C4-2B (cell line): ENCODE results near the gene OCA2.

Experiments used
- ZFX ChIP-seq: fragments of 450-650 bp; IDR thresholded peaks from 2 replicates; pipeline ENCODE4 v1.6.1; 2017
- TF ChIP-seq, protein P1 (sequence below): fragments of 450-650 bp; conservative IDR thresholded peaks from 2 replicates; pipeline ENCODE4 v1.5.1; 2017; ENCODE audit warnings: mild to moderate bottlenecking

DNA sequence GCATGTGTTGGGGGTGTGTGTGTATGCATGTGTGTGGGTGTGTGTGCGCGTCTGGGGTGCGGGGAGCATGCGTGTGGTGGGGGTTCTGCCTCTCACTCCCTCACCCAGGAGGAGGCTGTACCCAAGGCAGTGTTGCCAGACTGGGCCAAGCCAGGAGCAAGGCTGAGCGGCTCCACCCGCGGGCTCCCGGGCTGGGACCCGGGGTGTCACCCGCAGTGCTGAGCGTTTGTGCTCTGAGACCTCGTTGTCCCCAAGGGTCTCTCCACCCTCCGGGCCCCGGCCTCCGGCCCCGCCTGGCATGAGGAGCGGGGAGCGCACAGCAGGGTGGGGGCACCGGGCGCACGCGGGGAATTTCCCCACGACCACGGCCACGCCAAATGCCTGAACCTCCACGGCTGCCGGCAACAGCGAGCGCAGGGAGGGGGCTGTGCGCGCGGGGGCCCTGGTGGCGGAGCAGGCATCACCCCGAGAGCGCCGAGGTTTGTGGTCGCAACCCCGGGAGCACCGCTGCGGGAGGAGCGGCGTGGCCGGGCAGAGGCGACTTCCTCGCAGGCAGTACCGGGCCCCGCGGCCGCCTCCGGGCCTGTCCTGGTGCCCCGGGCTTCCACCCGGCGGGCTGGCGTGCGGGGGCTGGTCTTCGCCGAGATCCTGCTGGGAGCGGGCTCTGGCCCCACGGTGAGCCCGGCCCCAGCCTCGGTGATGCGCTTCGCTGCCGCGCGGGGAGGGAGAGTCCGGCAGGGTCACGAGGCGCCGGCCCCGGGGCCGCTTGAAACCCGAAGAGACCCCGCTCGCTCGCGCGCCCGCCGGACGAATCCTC, 7.4 kb upstream of the OCA2 start:
- TF ChIP-seq, protein P1, sequence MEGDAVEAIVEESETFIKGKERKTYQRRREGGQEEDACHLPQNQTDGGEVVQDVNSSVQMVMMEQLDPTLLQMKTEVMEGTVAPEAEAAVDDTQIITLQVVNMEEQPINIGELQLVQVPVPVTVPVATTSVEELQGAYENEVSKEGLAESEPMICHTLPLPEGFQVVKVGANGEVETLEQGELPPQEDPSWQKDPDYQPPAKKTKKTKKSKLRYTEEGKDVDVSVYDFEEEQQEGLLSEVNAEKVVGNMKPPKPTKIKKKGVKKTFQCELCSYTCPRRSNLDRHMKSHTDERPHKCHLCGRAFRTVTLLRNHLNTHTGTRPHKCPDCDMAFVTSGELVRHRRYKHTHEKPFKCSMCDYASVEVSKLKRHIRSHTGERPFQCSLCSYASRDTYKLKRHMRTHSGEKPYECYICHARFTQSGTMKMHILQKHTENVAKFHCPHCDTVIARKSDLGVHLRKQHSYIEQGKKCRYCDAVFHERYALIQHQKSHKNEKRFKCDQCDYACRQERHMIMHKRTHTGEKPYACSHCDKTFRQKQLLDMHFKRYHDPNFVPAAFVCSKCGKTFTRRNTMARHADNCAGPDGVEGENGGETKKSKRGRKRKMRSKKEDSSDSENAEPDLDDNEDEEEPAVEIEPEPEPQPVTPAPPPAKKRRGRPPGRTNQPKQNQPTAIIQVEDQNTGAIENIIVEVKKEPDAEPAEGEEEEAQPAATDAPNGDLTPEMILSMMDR, result no peak
- TF ChIP-seq ZFX, result no peak
